Panc1 (cell line): ENCODE data around the gene DNAI2. TPM values are rescaled to one million over a fixed set of nuclear protein-coding genes. Genes with fewer than 3 reads are reported as not detected.
A peak's percentile ranks its signal among the peaks of the same experiment; 100 is the strongest.

ENCODE experiments used
- ATAC-seq: fragments of 200-7000 bp; cut with Tn5 transposase; 2 replicates; pipeline ENCODE4 v1.9.1; 2020; ENCODE audit warnings: mild to moderate bottlenecking, moderate library complexity
- BruUV-seq: library from RNA; stranded (reverse); fragments of 400-500 nt; replicated peaks from 2 replicates; lab custom pipeline; 2021; lab: Mats Ljungman, UMichigan
- CTCF ChIA-PET: fragments of 300-600 bp; sonication (Branson Sonifier 250); formaldehyde crosslinking; loops from one replicate; lab custom pipeline; 2022; ENCODE audit warnings: antibody characterized with exemption; lab: Charles Lee
- POLR2A ChIA-PET: fragments of 300-600 bp; sonication (Branson Sonifier 250); formaldehyde crosslinking; loops from one replicate; lab custom pipeline; 2022; ENCODE audit warnings: antibody characterized with exemption; lab: Charles Lee
- DNase-seq: peaks from one replicate; pipeline ENCODE4 v3.0.0-alpha.2; 2010; ENCODE audit warnings: low read depth, low spot score
- H3K27ac ChIP-seq: 2 replicates; pipeline ENCODE4 v1.5.1; 2011; ENCODE audit warnings: mild to moderate bottlenecking, low read length, inconsistent platforms
- H3K27me3 ChIP-seq: fragments of 200-500 bp; sonication (Bioruptor generic); 2 replicates; pipeline ENCODE4 v1.6.0; 2014; ENCODE audit warnings: low read length, inconsistent platforms; ENCODE audit not compliant: control insufficient read depth, insufficient read depth
- H3K36me3 ChIP-seq: fragments of 200-500 bp; sonication (Bioruptor generic); 2 replicates; pipeline ENCODE4 v1.5.1; 2014; ENCODE audit warnings: inconsistent platforms, mild to moderate bottlenecking, low read length, moderate library complexity; ENCODE audit not compliant: control insufficient read depth, insufficient read depth
- H3K4me1 ChIP-seq: 2 replicates; pipeline ENCODE4 v1.5.1; 2011; ENCODE audit warnings: inconsistent platforms, mild to moderate bottlenecking, low read length, moderate library complexity; ENCODE audit not compliant: control insufficient read depth, insufficient read depth
- H3K4me3 ChIP-seq, 2 experiments: 2 replicates each; pipeline ENCODE4 v1.5.1; 2011 to 2012; ENCODE audit warnings: low read depth in 2 of 2, low read length in 2 of 2, mild to moderate bottlenecking in 2 of 2, inconsistent platforms in 1 of 2, moderate library complexity in 1 of 2
- H3K9me3 ChIP-seq: fragments of 200-500 bp; sonication (Bioruptor generic); 2 replicates; pipeline ENCODE4 v1.5.1; 2014; ENCODE audit warnings: low read depth, mild to moderate bottlenecking, inconsistent platforms, low read length, moderate library complexity; ENCODE audit not compliant: control insufficient read depth, insufficient read depth
- CTCF ChIP-seq: fragments of 450-650 bp; IDR thresholded peaks from 2 replicates; pipeline ENCODE4 v1.5.1; 2017; ENCODE audit warnings: mild to moderate bottlenecking
- POLR2AphosphoS5 ChIP-seq: IDR thresholded peaks from 2 replicates; pipeline ENCODE4 v1.6.1; 2012; ENCODE audit warnings: mild to moderate bottlenecking, low read depth, low read length, moderate library complexity
- SIN3A ChIP-seq: IDR thresholded peaks from 2 replicates; pipeline ENCODE4 v1.6.1; 2012; ENCODE audit warnings: low read depth, mild to moderate bottlenecking, low read length, moderate library complexity, borderline replicate concordance; ENCODE audit not compliant: insufficient read depth
- TCF7L2 ChIP-seq: IDR thresholded peaks from 2 replicates; pipeline ENCODE4 v1.6.1; 2011; ENCODE audit warnings: mild to moderate bottlenecking, low read depth, low read length, inconsistent platforms
- in situ Hi-C: cut with HindIII; loops from 2 replicates; pipeline ENCODE4 v1.10.0; 2016; ENCODE audit warnings: low sequenced_read_pairs, low pct_unique_long_range_greater_than_20kb
- intact Hi-C: fragments of 100-400 bp; cut with micrococcal nuclease; formaldehyde crosslinking; loops from one replicate; pipeline ENCODE4 v1.10.0; 2022; ENCODE audit not compliant: unreplicated experiment
- total RNA-seq: library from RNA; stranded (reverse); gene quantifications from one replicate; pipeline ENCODE4 v1.2.1, GENCODE V29; 2021; ENCODE audit not compliant: unreplicated experiment
- TF ChIP-seq, protein P1 (sequence below), 2 experiments: IDR thresholded peaks; 2 replicates each; pipeline ENCODE4 v1.6.1; 2011 to 2012; ENCODE audit warnings: low read depth in 2 of 2, control low read depth in 1 of 2, low read length in 1 of 2, mild to moderate bottlenecking in 1 of 2, moderate library complexity in 1 of 2; ENCODE audit not compliant: insufficient read depth in 1 of 2

DNAI2 gene
- total RNA-seq, 1 experiment from 2014 or later: not detected

GRCh38 chr17:74350486-74350885, 76.5 kb downstream of the DNAI2 start:
- Histone ChIP-seq H3K27me3 (peaks cover 11% of the 10 kb centered on the region), H3K4me3 (no peak overlapping the region), H3K4me1 (no peaks in the 10 kb centered on the region; the same call in 1 of the 2 replicates), H3K27ac (no peak overlapping the region), H3K36me3 (no peaks in the 10 kb centered on the region), H3K9me3 (no peaks in the 10 kb centered on the region)
- DNase-seq: no peak
- no peak for ATAC-seq
- ChIA-PET POLR2A (no interaction called here), CTCF (interaction anchor here (0.7 kb wide), 1 partner anchor 45 kb away, joined by 3 read pairs; no protein-coding TSS in a partner anchor)
- intact Hi-C loops: loop anchor here (5.0 kb wide), 1 partner anchor 43 kb away; no protein-coding TSS in a partner anchor
- TF ChIP-seq TCF7L2: no peak
- TF ChIP-seq SIN3A: no peak
- TF ChIP-seq POLR2AphosphoS5: no peak
- in situ Hi-C loops: no loop called here
- BruUV-seq: no TSS peak

- H3K27ac ChIP-seq: no peak overlapping the region
- no peaks in the 10 kb centered on the region; the same call in 1 of the 2 replicates for H3K4me1 ChIP-seq
- no peak for DNase-seq
- H3K36me3 ChIP-seq: no peaks in the 10 kb centered on the region
- intact Hi-C loops (loop anchor here (5.0 kb wide), 1 partner anchor 44 kb away; no protein-coding TSS in a partner anchor), in situ Hi-C loops (no loop called here)
- POLR2A ChIA-PET: no interaction called here
- H3K4me3 ChIP-seq: no peak overlapping the region
- CTCF ChIA-PET: interaction anchor here (0.6 to 1.3 kb wide), 5 partner anchors 11 to 320 kb away, joined by 3 to 6 read pairs (median 3); no protein-coding TSS in a partner anchor
- TF ChIP-seq CTCF: no peak
- TF ChIP-seq SIN3A: no peak
- no peak for TF ChIP-seq POLR2AphosphoS5
- TF ChIP-seq TCF7L2: no peak
- TF ChIP-seq, protein P1, sequence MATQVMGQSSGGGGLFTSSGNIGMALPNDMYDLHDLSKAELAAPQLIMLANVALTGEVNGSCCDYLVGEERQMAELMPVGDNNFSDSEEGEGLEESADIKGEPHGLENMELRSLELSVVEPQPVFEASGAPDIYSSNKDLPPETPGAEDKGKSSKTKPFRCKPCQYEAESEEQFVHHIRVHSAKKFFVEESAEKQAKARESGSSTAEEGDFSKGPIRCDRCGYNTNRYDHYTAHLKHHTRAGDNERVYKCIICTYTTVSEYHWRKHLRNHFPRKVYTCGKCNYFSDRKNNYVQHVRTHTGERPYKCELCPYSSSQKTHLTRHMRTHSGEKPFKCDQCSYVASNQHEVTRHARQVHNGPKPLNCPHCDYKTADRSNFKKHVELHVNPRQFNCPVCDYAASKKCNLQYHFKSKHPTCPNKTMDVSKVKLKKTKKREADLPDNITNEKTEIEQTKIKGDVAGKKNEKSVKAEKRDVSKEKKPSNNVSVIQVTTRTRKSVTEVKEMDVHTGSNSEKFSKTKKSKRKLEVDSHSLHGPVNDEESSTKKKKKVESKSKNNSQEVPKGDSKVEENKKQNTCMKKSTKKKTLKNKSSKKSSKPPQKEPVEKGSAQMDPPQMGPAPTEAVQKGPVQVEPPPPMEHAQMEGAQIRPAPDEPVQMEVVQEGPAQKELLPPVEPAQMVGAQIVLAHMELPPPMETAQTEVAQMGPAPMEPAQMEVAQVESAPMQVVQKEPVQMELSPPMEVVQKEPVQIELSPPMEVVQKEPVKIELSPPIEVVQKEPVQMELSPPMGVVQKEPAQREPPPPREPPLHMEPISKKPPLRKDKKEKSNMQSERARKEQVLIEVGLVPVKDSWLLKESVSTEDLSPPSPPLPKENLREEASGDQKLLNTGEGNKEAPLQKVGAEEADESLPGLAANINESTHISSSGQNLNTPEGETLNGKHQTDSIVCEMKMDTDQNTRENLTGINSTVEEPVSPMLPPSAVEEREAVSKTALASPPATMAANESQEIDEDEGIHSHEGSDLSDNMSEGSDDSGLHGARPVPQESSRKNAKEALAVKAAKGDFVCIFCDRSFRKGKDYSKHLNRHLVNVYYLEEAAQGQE (IDR thresholded peaks at IDR 0.05; ENCODE audit: insufficient read depth in 1 of 2, low read depth in 2 of 2, low read length in 1 of 2): no peak
- peak; percentile 60 for ATAC-seq
- H3K9me3 ChIP-seq: no peaks in the 10 kb centered on the region
- H3K27me3 ChIP-seq: peaks cover 11% of the 10 kb centered on the region
- no TSS peak for BruUV-seq
Observed at GRCh38 chr17:74351552-74352210, 77.6 kb downstream of the DNAI2 start.
